HEK293 (cell line): ENCODE data around the gene SEMA3D.

ENCODE experiments used
- CTCF ChIA-PET: fragments of 350-600 bp; formaldehyde crosslinking; extraction: SDS; loops from one replicate; lab custom pipeline; 2021; ENCODE audit warnings: antibody characterized with exemption; lab: Yijun Ruan, JAX
- POLR2A ChIA-PET: fragments of 300-600 bp; formaldehyde crosslinking; extraction: SDS; loops from one replicate; lab custom pipeline; 2020; ENCODE audit warnings: antibody characterized with exemption, inconsistent platforms; lab: Yijun Ruan, JAX
- H3K27ac ChIP-seq: fragments of 200-500 bp; sonication (Bioruptor generic); 2 replicates; pipeline ENCODE4 v1.5.1; 2014; ENCODE audit warnings: low read depth, low read length, control low read depth, inconsistent platforms; ENCODE audit errors: extremely low read depth
- H3K36me3 ChIP-seq, 2 experiments: fragments of 200-500 bp in 1 of 2; sonication (Bioruptor generic) in 1 of 2; 1 replicate in 1 of 2; 2 replicates in 1 of 2; pipeline ENCODE4 v1.5.1; 2014 to 2017; ENCODE audit warnings: inconsistent platforms in 2 of 2, low read length in 2 of 2; ENCODE audit not compliant: control insufficient read depth in 2 of 2, insufficient read depth in 1 of 2
- H3K4me1 ChIP-seq: fragments of 200-500 bp; sonication (Bioruptor generic); 2 replicates; pipeline ENCODE4 v1.5.1; 2014; ENCODE audit warnings: mild to moderate bottlenecking, low read length, inconsistent platforms; ENCODE audit not compliant: control insufficient read depth, insufficient read depth
- H3K4me3 ChIP-seq: 2 replicates; pipeline ENCODE4 v1.5.1; 2011; ENCODE audit warnings: low read depth, mild to moderate bottlenecking, control low read depth, low read length, moderate library complexity
- H3K9me3 ChIP-seq: fragments of 200-500 bp; sonication (Bioruptor generic); 2 replicates; pipeline ENCODE4 v1.5.1; 2014; ENCODE audit warnings: low read depth, low read length, inconsistent platforms; ENCODE audit not compliant: control insufficient read depth, insufficient read depth
- EGR2 ChIP-seq: fragments of 450-650 bp; formaldehyde crosslinking; IDR thresholded peaks from 2 replicates; pipeline ENCODE4 v1.5.1; 2016; ENCODE audit warnings: low read depth, missing biosample characterization, missing genetic modification characterization
- GLI2 ChIP-seq: fragments of 450-650 bp; formaldehyde crosslinking; IDR thresholded peaks from 2 replicates; pipeline ENCODE4; 2017; ENCODE audit warnings: missing biosample characterization, missing genetic modification characterization, low read depth, borderline replicate concordance
- SETDB1 ChIP-seq: IDR thresholded peaks from one replicate; pipeline ENCODE4 v1.6.1; 2017; ENCODE audit warnings: mild to moderate bottlenecking, low read length, moderate library complexity, mixed read lengths; ENCODE audit not compliant: insufficient read length
- SP3 ChIP-seq: fragments of 450-650 bp; formaldehyde crosslinking; IDR thresholded peaks from 2 replicates; pipeline ENCODE4 v1.5.1; 2016; ENCODE audit warnings: missing biosample characterization, missing genetic modification characterization
- ZBTB8A ChIP-seq: fragments of 450-650 bp; formaldehyde crosslinking; IDR thresholded peaks from 2 replicates; pipeline ENCODE4 v1.5.1; 2016; ENCODE audit warnings: missing biosample characterization, missing genetic modification characterization
- ZFP41 ChIP-seq: fragments of 450-650 bp; formaldehyde crosslinking; IDR thresholded peaks from 2 replicates; pipeline ENCODE4 v1.5.1; 2016; ENCODE audit warnings: missing biosample characterization, missing genetic modification characterization, borderline replicate concordance
- ZNF10 ChIP-seq: fragments of 450-650 bp; formaldehyde crosslinking; IDR thresholded peaks from 2 replicates; pipeline ENCODE4 v1.5.1; 2017; ENCODE audit warnings: missing biosample characterization, missing genetic modification characterization
- ZNF2 ChIP-seq: fragments of 450-650 bp; formaldehyde crosslinking; IDR thresholded peaks from 2 replicates; pipeline ENCODE4 v1.5.1; 2016; ENCODE audit warnings: missing biosample characterization, missing genetic modification characterization
- ZNF311 ChIP-seq: fragments of 450-650 bp; formaldehyde crosslinking; IDR thresholded peaks from 2 replicates; pipeline ENCODE4 v1.5.1; 2017; ENCODE audit warnings: missing biosample characterization, missing genetic modification characterization, borderline replicate concordance
- ZNF335 ChIP-seq: fragments of 450-650 bp; formaldehyde crosslinking; conservative IDR thresholded peaks from 2 replicates; pipeline ENCODE4 v1.5.1; 2016; ENCODE audit warnings: missing biosample characterization, missing genetic modification characterization
- ZNF391 ChIP-seq: fragments of 450-650 bp; formaldehyde crosslinking; IDR thresholded peaks from 2 replicates; pipeline ENCODE4 v1.5.1; 2016; ENCODE audit warnings: low read depth, missing biosample characterization, missing genetic modification characterization, borderline replicate concordance
- TF ChIP-seq, protein P1 (sequence below): fragments of 450-650 bp; formaldehyde crosslinking; IDR thresholded peaks from 2 replicates; pipeline ENCODE4 v1.5.1; 2016; ENCODE audit warnings: missing biosample characterization, missing genetic modification characterization
- TF ChIP-seq, protein P2 (sequence below): sonication (generic); formaldehyde crosslinking; IDR thresholded peaks from 2 replicates; pipeline ENCODE4 v1.8.1; 2022; ENCODE audit warnings: mild to moderate bottlenecking, moderate library complexity, missing genetic modification reagents
- TF ChIP-seq, protein P3 (sequence below): fragments of 450-650 bp; formaldehyde crosslinking; IDR thresholded peaks from 2 replicates; pipeline ENCODE4 v1.5.1; 2016; ENCODE audit warnings: missing biosample characterization, missing genetic modification characterization

SEMA3D gene

DNA sequence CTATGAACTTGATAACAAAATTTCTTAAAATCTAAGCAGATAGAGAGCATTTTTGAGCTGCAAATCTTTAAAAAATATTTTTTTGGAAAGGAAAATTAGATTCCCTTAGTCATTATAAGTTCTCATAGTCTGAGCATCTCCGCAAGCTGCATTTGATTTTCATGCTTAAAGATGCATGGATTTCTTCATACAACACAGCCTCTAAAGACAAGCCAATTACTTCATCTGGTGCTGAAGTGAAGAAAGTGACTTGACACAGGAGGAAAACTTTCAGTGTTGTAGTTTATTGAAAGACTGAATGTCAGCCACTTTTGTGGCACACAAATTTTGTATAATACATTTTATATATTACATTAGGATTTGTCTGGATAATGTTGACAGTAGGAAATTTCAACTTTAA is 22.5 kb downstream of the SEMA3D start (continued):
- TF ChIP-seq GLI2 (no peak), ZFP41 (tag by site-specific recombination) (no peak), ZNF10 (tag by site-specific recombination) (no peak), ZNF311 (tag by site-specific recombination) (no peak)

DNA sequence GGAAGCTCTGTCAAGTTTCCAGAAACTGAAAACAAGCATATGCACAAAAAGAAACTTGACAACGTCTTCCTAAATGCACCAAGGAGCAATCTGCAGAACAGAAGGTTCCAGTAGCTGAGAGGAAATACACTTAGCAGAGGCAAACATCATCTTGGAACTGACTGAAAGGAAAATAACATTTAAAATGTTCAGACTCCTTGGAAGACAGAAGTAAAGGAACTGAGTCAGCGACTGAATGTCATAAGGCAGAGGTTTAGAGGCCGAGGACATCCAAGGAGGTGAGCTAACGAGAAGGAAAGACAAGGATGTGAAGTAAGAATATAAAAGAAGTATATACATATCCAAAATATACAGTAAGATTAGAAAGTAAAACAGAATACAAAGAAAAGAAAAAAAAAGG is 24.1 kb downstream of the SEMA3D start:
- H3K27ac ChIP-seq = no peak overlapping the region
- POLR2A ChIA-PET = no interaction called here
- TF ChIP-seq ZBTB8A (tag by site-specific recombination) (no peak), SP3 (tag by site-specific recombination) (no peak), ZNF2 (no peak), ZNF391 (tag by site-specific recombination) (no peak)
- TF ChIP-seq, protein P1, sequence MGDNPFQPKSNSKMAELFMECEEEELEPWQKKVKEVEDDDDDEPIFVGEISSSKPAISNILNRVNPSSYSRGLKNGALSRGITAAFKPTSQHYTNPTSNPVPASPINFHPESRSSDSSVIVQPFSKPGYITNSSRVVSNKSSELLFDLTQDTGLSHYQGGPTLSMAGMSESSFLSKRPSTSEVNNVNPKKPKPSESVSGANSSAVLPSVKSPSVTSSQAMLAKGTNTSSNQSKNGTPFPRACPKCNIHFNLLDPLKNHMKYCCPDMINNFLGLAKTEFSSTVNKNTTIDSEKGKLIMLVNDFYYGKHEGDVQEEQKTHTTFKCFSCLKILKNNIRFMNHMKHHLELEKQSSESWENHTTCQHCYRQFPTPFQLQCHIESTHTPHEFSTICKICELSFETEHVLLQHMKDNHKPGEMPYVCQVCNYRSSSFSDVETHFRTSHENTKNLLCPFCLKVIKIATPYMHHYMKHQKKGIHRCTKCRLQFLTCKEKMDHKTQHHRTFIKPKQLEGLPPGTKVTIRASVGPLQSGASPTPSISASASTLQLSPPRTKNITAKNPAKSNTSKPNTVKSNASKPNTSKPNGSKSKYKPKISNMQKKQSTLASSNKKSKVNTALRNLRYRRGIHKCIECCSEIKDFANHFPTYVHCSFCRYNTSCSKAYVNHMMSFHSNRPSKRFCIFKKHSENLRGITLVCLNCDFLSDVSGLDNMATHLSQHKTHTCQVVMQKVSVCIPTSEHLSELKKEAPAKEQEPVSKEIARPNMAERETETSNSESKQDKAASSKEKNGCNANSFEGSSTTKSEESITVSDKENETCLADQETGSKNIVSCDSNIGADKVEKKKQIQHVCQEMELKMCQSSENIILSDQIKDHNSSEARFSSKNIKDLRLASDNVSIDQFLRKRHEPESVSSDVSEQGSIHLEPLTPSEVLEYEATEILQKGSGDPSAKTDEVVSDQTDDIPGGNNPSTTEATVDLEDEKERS (tag by site-specific recombination) = no peak
- TF ChIP-seq, all 188 proteins: peak for 0
- Histone ChIP-seq H3K4me3 (no peak overlapping the region), H3K4me1 (peaks cover 7% of the 10 kb centered on the region; the same call in 1 of the 2 replicates), H3K36me3 (no peaks in the 10 kb centered on the region), H3K9me3 (no peaks in the 10 kb centered on the region)
- CTCF ChIA-PET = interaction anchor here (0.9 kb wide), 1 partner anchor 23 kb away, joined by 4 read pairs; no protein-coding TSS in a partner anchor

DNA sequence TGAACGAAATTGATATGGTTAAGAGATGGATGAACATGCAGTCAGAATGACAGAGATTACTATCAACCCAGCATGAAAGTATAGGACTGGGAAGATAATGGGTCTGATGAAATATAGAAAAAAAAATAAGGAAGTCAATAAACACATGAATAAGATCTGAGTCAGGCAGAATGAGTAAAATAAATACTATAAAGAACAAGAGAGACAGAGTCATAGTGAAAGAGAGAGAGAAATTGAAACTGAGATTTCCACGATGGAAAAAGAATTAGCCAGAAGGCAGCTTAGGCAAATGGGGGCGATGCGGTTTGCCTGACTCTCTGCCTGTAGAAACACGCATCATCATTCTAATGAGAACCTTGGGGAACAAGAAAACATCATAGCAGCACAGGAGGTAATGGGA is 26.6 kb downstream of the SEMA3D start:
- Histone ChIP-seq H3K9me3 (no peaks in the 10 kb centered on the region), H3K27ac (no peak overlapping the region), H3K36me3 (no peaks in the 10 kb centered on the region), H3K4me3 (no peak overlapping the region), H3K4me1 (peaks cover 9% of the 10 kb centered on the region; the same call in 1 of the 2 replicates)
- no peak for TF ChIP-seq SETDB1
- TF ChIP-seq, protein P2, sequence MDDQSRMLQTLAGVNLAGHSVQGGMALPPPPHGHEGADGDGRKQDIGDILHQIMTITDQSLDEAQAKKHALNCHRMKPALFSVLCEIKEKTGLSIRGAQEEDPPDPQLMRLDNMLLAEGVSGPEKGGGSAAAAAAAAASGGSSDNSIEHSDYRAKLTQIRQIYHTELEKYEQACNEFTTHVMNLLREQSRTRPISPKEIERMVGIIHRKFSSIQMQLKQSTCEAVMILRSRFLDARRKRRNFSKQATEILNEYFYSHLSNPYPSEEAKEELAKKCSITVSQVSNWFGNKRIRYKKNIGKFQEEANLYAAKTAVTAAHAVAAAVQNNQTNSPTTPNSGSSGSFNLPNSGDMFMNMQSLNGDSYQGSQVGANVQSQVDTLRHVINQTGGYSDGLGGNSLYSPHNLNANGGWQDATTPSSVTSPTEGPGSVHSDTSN = no peak
- TF ChIP-seq ZNF335 (tag by site-specific recombination) = peak; percentile 49; the same call in 1 of the 2 replicates
- CTCF ChIA-PET = no interaction called here
- POLR2A ChIA-PET = no interaction called here

DNA sequence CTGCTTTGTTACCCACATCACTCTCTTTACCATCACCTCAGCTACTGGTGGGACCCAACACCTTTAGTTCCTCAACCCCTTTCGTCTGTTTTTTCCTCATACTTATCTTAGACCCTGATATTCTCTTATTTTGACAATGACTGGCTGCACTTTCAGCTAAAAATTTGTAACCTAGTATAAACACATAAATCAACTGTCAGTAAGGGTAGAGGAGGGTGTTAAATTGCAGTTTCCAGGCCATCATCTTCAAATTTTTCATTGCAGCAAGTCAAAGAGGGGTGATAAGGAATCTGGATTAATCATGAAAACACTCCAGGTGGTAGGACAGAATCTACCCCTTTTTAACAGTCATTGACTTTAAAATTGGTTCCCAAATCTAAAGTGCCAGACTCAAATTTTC is 27.9 kb downstream of the SEMA3D start:
- no peak overlapping the region for H3K27ac ChIP-seq
- no peak for TF ChIP-seq EGR2 (tag by site-specific recombination)
- TF ChIP-seq, protein P3, sequence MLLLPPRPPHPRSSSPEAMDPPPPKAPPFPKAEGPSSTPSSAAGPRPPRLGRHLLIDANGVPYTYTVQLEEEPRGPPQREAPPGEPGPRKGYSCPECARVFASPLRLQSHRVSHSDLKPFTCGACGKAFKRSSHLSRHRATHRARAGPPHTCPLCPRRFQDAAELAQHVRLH = 0 out of 2 replicates have a peak, but pooled peaks have one; percentile 26
- H3K36me3 ChIP-seq = no peaks in the 10 kb centered on the region
- ChIA-PET POLR2A (no interaction called here), CTCF (interaction anchor here (0.5 kb wide), 1 partner anchor 604 kb away, joined by 3 read pairs; no protein-coding TSS in a partner anchor)
- no peak overlapping the region for H3K4me3 ChIP-seq
- peaks cover 17% of the 10 kb centered on the region; the same call in 1 of the 2 replicates for H3K4me1 ChIP-seq
- H3K9me3 ChIP-seq = no peaks in the 10 kb centered on the region
